ENCODE results near the gene TAF1A.

TAF1A gene

DNA sequence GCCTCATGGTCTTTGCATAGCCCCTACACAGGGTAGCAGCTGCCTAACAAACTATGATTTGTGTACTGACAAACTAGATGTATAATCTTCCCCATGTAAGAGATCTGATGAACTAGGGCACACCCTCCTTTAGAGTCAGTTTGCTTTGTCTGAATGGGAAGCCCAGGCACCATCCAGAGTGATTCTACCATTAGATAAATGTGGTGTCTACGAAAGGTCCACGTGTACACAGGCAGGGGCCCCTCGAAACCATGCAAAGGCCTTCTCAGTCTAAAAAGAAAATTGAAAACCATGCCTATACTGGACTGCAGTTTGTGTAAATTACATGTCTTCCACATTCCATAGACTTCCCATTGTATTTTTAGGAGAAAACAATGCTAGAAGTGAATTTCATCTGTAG is 60.6 kb downstream of the TAF1A start:
- H3K4me1 ChIP-seq (ENCODE audit: control insufficient read depth, low read depth, low read length): no peaks in the 10 kb centered on the region
- no peak overlapping the region for H3K4me3 ChIP-seq (ENCODE audit: low read length)
- no peaks in the 10 kb centered on the region for H3K36me3 ChIP-seq (ENCODE audit: control insufficient read depth, insufficient read depth, low read length)
- H4K8ac ChIP-seq (ENCODE audit: low read depth, low read length): no peak overlapping the region
- H3K56ac ChIP-seq (ENCODE audit: low read length): no peak overlapping the region
- H3K18ac ChIP-seq (ENCODE audit: low read length): no peak overlapping the region
- H4K5ac ChIP-seq (ENCODE audit: low read length): no peak overlapping the region
- H3K4me2 ChIP-seq (ENCODE audit: low read length): no peak overlapping the region
- no CpG with 5 or more reads among the region's 3 CpGs for WGBS (ENCODE audit: extremely low coverage, insufficient coverage, low lambda C conversion rate)
- H2BK5ac ChIP-seq (ENCODE audit: low read length): no peak overlapping the region
- no peak overlapping the region for H3K23ac ChIP-seq (ENCODE audit: low read length)
- no peak overlapping the region for H3K4ac ChIP-seq (ENCODE audit: low read depth, low read length)
- no peak for DNase-seq
- H3K79me2 ChIP-seq (ENCODE audit: control insufficient read depth, insufficient read depth, low read length): no peaks in the 10 kb centered on the region
- H3K79me1 ChIP-seq (ENCODE audit: low read length): no peaks in the 10 kb centered on the region
- H2BK120ac ChIP-seq (ENCODE audit: low read depth, low read length): no peak overlapping the region
- no peak overlapping the region for H2AK5ac ChIP-seq (ENCODE audit: low read length)
- H2BK15ac ChIP-seq (replicated peaks; ENCODE audit: low read depth): no peak overlapping the region
- no peaks in the 10 kb centered on the region for H3K27me3 ChIP-seq (ENCODE audit: insufficient read depth, low read length, poor library complexity)
- H3K9ac ChIP-seq (ENCODE audit: low read length): no peak overlapping the region
- H3K27ac ChIP-seq (ENCODE audit: low read depth, low read length): no peak overlapping the region

DNA sequence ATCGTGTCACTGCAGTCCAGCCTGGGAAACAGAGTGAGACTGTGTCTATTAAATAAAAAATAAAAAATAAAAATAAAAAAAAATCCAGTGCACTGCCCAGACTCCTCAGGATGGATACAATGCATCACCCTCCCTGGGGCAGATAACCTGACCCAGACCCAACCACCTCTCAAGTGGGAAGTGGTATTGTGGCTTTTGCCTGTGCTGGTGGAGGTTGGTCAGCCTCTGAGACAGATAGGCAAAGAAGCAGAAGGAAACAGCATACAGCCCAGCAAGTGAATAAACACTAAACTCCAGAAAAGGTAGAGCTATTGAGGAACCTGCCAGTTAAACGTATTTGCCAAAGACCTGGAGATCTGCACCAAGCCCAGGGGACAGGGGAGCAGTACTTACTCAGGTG is 63.8 kb downstream of the TAF1A start:
- Histone ChIP-seq H3K23ac (ENCODE audit: low read length) (no peak overlapping the region), H2AK5ac (ENCODE audit: low read length) (no peak overlapping the region), H3K9ac (ENCODE audit: low read length) (no peak overlapping the region), H3K4me3 (ENCODE audit: low read length) (no peak overlapping the region), H3K4ac (ENCODE audit: low read depth, low read length) (no peak overlapping the region), H4K8ac (ENCODE audit: low read depth, low read length) (no peak overlapping the region), H3K56ac (ENCODE audit: low read length) (no peak overlapping the region), H3K79me2 (ENCODE audit: control insufficient read depth, insufficient read depth, low read length) (no peaks in the 10 kb centered on the region), H3K36me3 (ENCODE audit: control insufficient read depth, insufficient read depth, low read length) (no peaks in the 10 kb centered on the region), H3K27me3 (ENCODE audit: insufficient read depth, low read length, poor library complexity) (no peaks in the 10 kb centered on the region), H2BK120ac (ENCODE audit: low read depth, low read length) (no peak overlapping the region), H3K27ac (ENCODE audit: low read depth, low read length) (no peak overlapping the region), H3K4me2 (ENCODE audit: low read length) (no peak overlapping the region), H3K18ac (ENCODE audit: low read length) (no peak overlapping the region), H3K79me1 (ENCODE audit: low read length) (no peaks in the 10 kb centered on the region), H2BK15ac (replicated peaks; ENCODE audit: low read depth) (no peak overlapping the region), H3K4me1 (ENCODE audit: control insufficient read depth, low read depth, low read length) (no peaks in the 10 kb centered on the region), H2BK5ac (ENCODE audit: low read length) (no peak overlapping the region), H4K5ac (ENCODE audit: low read length) (no peak overlapping the region)
- DNase-seq: no peak
- WGBS (ENCODE audit: extremely low coverage, insufficient coverage, low lambda C conversion rate): no CpG with 5 or more reads among the region's 2 CpGs

GRCh38 chr1:222523852-222524251 is 65.9 kb downstream of the TAF1A start:
- no peak overlapping the region for H2BK120ac ChIP-seq (ENCODE audit: low read depth, low read length)
- no peak overlapping the region for H2AK5ac ChIP-seq (ENCODE audit: low read length)
- no peak overlapping the region for H3K23ac ChIP-seq (ENCODE audit: low read length)
- no peak overlapping the region for H3K4me3 ChIP-seq (ENCODE audit: low read length)
- H3K4ac ChIP-seq (ENCODE audit: low read depth, low read length): no peak overlapping the region
- H4K5ac ChIP-seq (ENCODE audit: low read length): no peak overlapping the region
- H3K79me2 ChIP-seq (ENCODE audit: control insufficient read depth, insufficient read depth, low read length): no peaks in the 10 kb centered on the region
- H2BK15ac ChIP-seq (replicated peaks; ENCODE audit: low read depth): no peak overlapping the region
- H3K27ac ChIP-seq (ENCODE audit: low read depth, low read length): no peak overlapping the region
- H3K36me3 ChIP-seq (ENCODE audit: control insufficient read depth, insufficient read depth, low read length): no peaks in the 10 kb centered on the region
- H3K56ac ChIP-seq (ENCODE audit: low read length): no peak overlapping the region
- H3K4me1 ChIP-seq (ENCODE audit: control insufficient read depth, low read depth, low read length): no peaks in the 10 kb centered on the region
- H3K79me1 ChIP-seq (ENCODE audit: low read length): no peaks in the 10 kb centered on the region
- H2BK5ac ChIP-seq (ENCODE audit: low read length): no peak overlapping the region
- no peak overlapping the region for H3K9ac ChIP-seq (ENCODE audit: low read length)
- DNase-seq: no peak
- no peak overlapping the region for H4K8ac ChIP-seq (ENCODE audit: low read depth, low read length)
- H3K18ac ChIP-seq (ENCODE audit: low read length): no peak overlapping the region
- WGBS (ENCODE audit: extremely low coverage, insufficient coverage, low lambda C conversion rate): no CpG with 5 or more reads among the region's 3 CpGs
- H3K27me3 ChIP-seq (ENCODE audit: insufficient read depth, low read length, poor library complexity): no peaks in the 10 kb centered on the region
- no peak overlapping the region for H3K4me2 ChIP-seq (ENCODE audit: low read length)

GRCh38 chr1:222522105-222522915 is 67.4 kb downstream of the TAF1A start:
- H2BK5ac ChIP-seq (ENCODE audit: low read length): no peak overlapping the region
- H2AK5ac ChIP-seq (ENCODE audit: low read length): no peak overlapping the region
- WGBS (ENCODE audit: extremely low coverage, insufficient coverage, low lambda C conversion rate): no CpG with 5 or more reads among the region's 8 CpGs
- H3K4me2 ChIP-seq (ENCODE audit: low read length): no peak overlapping the region
- no peak overlapping the region for H3K56ac ChIP-seq (ENCODE audit: low read length)
- H4K8ac ChIP-seq (ENCODE audit: low read depth, low read length): no peak overlapping the region
- no peak overlapping the region for H3K23ac ChIP-seq (ENCODE audit: low read length)
- H3K4ac ChIP-seq (ENCODE audit: low read depth, low read length): no peak overlapping the region
- H2BK120ac ChIP-seq (ENCODE audit: low read depth, low read length): no peak overlapping the region
- H3K36me3 ChIP-seq (ENCODE audit: control insufficient read depth, insufficient read depth, low read length): no peaks in the 10 kb centered on the region
- no peak overlapping the region for H3K4me3 ChIP-seq (ENCODE audit: low read length)
- H3K18ac ChIP-seq (ENCODE audit: low read length): no peak overlapping the region
- H3K27me3 ChIP-seq (ENCODE audit: insufficient read depth, low read length, poor library complexity): no peaks in the 10 kb centered on the region
- H4K5ac ChIP-seq (ENCODE audit: low read length): no peak overlapping the region
- H3K79me1 ChIP-seq (ENCODE audit: low read length): no peaks in the 10 kb centered on the region
- no peak for DNase-seq
- H3K79me2 ChIP-seq (ENCODE audit: control insufficient read depth, insufficient read depth, low read length): no peaks in the 10 kb centered on the region
- H3K4me1 ChIP-seq (ENCODE audit: control insufficient read depth, low read depth, low read length): no peaks in the 10 kb centered on the region
- H3K27ac ChIP-seq (ENCODE audit: low read depth, low read length): no peak overlapping the region
- no peak overlapping the region for H2BK15ac ChIP-seq (replicated peaks; ENCODE audit: low read depth)
- no peak overlapping the region for H3K9ac ChIP-seq (ENCODE audit: low read length)

DNA sequence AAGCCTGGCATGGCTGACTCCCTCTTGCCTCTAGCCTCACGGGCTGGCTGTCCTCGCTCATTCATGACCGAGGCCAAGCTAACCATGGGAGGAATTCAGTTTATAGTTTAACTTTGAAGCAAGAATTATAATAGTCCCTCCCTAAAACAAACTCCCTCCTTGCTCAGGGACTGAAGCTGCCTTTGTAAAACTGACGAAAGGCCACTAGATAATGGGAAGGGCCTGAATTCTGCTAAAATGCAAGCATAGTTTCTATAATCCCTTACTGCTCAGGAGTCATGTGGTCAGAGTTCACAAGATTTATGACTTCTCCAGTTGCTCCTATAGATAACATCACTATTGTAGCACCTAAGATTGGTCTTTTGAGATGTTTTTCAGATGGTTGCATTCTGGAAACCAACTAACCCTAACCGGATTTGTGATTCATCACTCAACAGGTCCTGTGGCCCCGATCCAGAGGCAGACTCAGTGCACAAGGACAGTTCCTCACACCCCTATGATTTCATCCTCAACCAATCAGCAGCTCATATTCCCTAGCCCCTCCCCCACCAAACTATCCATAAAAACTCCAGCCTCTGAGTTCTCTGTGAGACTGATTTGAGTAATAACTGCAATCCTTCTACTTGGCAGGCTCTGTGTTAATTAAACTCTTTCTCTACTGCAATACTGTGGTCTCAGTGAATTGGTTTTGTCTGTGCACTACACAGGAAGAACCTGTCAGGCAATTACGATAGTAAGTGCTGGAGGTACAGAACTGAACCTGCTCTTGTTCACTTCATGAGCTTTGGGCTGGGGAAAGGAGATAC is 68.2 kb downstream of the TAF1A start:
- H4K5ac ChIP-seq (ENCODE audit: low read length): no peak overlapping the region

More for the DNA sequence above, 68.2 kb downstream of the TAF1A start:
- H3K56ac ChIP-seq (ENCODE audit: low read length): no peak overlapping the region
- WGBS (ENCODE audit: extremely low coverage, insufficient coverage, low lambda C conversion rate): no CpG with 5 or more reads among the region's 7 CpGs
- H4K8ac ChIP-seq (ENCODE audit: low read depth, low read length): no peak overlapping the region
- no peak for DNase-seq
- no peaks in the 10 kb centered on the region for H3K79me1 ChIP-seq (ENCODE audit: low read length)
- no peak overlapping the region for H2AK5ac ChIP-seq (ENCODE audit: low read length)
- H3K36me3 ChIP-seq (ENCODE audit: control insufficient read depth, insufficient read depth, low read length): no peaks in the 10 kb centered on the region
- H2BK15ac ChIP-seq (replicated peaks; ENCODE audit: low read depth): no peak overlapping the region
- H3K4me1 ChIP-seq (ENCODE audit: control insufficient read depth, low read depth, low read length): no peaks in the 10 kb centered on the region
- no peak overlapping the region for H3K4me3 ChIP-seq (ENCODE audit: low read length)
- H3K4ac ChIP-seq (ENCODE audit: low read depth, low read length): no peak overlapping the region
- no peak overlapping the region for H3K4me2 ChIP-seq (ENCODE audit: low read length)
- H3K9ac ChIP-seq (ENCODE audit: low read length): no peak overlapping the region
- H3K27ac ChIP-seq (ENCODE audit: low read depth, low read length): no peak overlapping the region
- no peak overlapping the region for H2BK120ac ChIP-seq (ENCODE audit: low read depth, low read length)
- H3K79me2 ChIP-seq (ENCODE audit: control insufficient read depth, insufficient read depth, low read length): no peaks in the 10 kb centered on the region
- H3K18ac ChIP-seq (ENCODE audit: low read length): no peak overlapping the region
- no peak overlapping the region for H2BK5ac ChIP-seq (ENCODE audit: low read length)
- no peak overlapping the region for H3K23ac ChIP-seq (ENCODE audit: low read length)
- no peaks in the 10 kb centered on the region for H3K27me3 ChIP-seq (ENCODE audit: insufficient read depth, low read length, poor library complexity)

Measured in mesendoderm (in vitro differentiated cells).